Stimulated activated CD4-positive, alpha-beta T cell treated with anti-CD3 and anti-CD28 coated beads, Interleukin-4, amount 100 ng/mL, for 1 hour (primary cell): Measurements from ENCODE around the gene KIF26B.
"Not testable (repeated sequence)": the region's sequence is repeated elsewhere in the genome, so short reads cannot be mapped to it uniquely, and the experiment has no call there.

Experiments used
- DNase-seq: peaks from one replicate; pipeline ENCODE4 v3.0.0-alpha.2; 2020

Gene KIF26B

DNA sequence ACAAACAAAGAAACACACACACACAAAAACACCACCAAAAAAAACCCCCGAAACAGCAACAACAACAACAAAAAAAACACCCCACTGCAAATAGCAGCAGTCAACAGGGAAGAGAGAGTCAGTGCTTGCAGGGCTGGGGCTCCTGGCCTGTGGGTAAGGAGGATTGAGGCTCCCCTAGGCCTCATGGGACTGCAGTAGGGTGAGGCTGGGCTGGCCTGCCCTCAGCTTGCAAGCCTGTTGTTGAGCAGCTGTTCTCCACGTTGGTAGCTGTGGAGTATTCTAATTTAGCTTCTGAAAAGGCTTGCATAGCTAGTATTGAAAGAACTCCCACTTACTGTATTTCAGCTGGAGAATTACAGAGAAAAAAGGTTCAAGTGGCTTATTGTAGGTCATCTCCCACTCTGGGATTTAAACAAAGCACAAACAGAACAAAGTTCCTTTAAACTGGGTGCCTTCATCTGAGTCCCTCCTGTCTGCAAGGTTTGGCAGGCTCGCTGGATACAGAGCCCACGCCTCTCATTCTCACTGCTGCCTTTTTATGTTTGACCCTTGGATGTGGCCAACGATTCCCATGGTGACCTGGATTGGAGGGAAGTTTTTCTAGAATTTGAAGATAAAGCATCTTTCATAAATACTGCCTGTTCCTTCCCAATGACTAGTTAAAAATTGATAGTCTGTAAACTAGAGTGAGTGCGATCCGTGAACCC is 247.2 kb downstream of the KIF26B start:
- no peak for DNase-seq

DNA sequence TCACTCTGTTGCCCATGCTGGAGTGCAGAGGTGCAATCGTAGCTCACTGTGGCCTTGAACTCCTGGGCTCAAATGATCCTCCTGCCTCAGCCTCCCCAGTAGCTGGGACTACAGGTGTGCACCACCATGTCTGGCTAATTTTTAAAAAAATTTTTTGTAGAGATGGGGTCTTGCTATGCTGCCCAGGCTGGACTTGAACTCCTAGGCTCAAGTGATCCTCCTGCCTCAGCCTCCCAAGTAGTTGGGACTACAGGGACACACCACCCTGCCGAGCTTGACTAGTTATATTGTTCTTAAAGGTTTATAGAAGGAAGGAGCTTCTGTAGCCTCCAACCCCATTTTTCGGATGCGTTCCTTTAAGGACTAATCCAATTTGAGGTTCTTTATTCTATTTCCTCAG is 248.2 kb downstream of the KIF26B start:
- DNase-seq, result not testable (repeated sequence)

DNA sequence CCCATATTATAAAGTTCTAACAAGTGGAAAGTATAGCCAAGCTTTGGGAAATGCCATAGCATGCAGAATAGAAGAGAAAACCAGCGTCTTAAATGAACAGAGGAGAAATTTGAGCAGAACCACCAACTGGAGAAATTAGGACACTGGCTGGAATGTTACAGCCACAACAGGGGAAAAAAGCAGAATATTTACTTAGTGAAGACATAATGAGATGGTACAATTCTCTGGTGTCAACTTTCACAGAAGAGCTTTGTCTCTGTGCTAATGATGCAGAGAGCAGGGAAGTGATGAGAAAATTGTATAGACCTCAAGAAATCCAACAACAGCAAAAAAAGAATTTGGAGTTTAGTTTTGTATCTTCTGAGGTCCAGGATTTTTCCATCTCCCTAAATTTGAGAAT is 249.7 kb downstream of the KIF26B start:
- DNase-seq, result no peak

DNA sequence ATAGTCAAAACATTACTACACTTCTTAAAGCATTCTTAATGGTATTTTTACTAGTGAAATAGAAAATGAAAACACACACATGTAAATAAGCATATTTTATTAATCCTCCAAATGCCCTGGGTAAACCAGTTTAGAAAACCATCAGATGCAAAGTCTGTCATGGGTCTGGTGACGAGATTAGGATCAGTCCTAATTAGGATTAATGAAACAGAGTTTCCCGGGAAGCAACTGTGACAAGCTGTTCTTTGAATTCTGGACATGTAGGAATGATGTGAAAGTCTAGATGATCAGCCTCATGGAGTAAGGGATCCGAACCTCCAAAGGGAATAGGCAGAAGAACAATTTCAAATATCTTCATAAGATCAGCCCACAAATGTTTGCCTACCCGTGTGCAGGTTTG is 250.2 kb downstream of the KIF26B start:
- DNase-seq, result no peak

DNA sequence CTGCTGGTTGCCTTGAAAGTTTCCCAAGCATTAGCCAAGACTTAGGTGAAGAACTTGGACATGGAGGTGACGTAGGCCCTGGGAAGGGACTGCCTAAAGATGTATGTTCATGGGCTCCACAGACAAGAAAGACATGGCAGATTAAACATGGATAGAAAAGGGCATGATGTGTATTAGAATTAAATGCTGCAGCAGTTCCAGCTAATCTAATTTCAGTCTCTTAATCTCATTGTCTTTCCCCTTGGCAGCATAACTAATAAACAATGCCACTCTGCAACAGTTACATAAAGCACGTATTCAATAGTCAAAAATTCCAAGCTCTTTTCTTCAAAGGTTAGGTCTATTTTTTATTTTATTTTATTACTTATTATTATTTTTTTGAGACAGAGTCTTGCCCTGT is 251.6 kb downstream of the KIF26B start:
- no peak for DNase-seq

DNA sequence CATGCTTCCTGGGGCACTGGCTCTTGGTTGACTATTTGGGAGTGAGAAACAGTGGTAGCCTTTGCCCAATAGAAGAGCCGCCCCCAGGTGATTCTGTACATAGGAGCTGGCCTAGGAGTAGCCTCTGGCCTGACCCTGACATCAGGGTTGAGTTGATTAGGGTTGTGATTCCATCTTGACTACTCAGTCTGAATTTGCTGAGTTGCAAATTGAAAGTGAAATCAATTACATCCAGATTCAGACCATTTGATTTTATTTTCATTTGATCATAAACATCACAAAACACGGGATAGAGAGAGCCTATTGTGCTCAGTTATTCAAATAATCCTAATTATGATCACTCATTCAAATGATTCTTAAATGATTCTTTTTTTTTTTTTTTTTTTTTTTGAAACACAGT is 253.2 kb downstream of the KIF26B start:
- no peak for DNase-seq

DNA sequence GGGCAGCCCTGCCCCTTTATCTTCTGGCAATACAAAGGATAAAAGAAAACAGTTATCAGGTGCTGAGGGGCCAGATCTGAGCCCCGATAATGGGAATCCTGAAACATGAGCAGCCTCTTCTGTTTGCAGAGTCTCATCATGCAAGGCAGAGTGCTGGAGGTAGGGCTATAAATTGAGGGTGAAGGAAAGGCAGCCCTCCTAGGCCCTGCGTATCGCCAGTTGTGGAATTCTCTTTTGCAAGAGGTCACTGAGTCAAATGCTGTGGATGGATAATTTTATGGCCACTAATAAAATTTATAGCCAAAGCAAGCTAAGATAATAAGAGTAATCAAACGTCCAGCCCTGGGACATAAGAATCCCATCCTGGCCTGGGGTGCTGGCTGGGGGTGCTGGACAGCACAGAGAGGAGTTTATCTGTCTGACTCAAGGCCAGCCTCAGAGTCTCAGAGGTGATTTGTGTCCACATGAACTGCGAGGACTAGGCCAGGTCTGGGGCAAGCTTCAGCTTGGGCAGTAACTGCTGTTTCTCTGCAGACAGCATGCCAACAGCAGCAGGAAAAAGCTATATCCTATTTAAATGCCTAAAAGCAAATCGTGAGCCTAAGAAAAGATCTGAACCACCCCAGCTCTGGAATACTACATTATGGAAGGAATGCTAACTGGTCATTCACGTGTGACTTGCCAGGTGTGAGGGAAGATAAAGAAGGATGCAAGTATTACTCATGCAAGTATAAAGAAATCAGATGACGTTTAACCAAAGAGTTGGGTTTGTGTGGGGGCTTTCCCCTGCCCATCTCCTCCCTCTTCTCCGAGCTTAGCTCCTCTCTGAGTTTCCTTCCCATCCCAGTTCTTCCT is 254.8 kb downstream of the KIF26B start:
- DNase-seq, result no peak

DNA sequence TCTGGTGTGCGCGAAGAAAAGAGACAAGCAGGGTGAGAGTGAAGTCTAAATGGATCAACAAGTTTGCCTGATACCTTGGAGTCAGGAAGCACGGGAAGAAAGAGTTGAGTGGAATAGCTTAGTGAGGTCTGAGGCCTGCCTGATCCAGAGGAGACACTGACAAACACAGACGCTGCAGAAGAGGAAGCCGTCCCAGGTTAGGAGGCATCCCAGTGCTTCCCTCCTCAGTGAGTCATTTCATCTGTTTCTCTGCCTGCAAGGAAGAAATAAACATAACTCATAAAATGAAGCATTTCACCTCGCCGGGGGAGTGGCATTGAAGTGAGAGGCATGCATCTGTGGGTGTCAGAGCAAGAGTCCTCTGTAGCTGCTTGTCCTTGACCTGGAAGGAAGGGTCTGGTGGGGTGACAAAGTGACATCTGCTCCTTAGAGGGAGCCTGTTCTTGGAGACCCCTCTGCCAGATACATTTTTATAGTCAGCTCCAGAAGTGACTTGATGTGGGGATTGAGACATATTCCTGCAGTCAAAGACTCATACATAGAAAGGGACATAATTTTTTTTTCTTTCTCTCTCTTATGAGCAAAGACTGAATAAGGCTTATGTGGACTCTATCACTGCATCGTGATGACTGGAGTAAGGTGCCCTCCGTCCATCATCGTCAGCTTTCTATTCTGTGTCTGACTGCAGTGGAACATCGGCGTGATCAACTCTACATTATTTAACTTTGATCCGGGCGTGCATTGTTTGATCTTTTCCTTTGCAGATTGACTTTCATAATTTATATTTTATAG is 256.7 kb downstream of the KIF26B start:
- no peak for DNase-seq

DNA sequence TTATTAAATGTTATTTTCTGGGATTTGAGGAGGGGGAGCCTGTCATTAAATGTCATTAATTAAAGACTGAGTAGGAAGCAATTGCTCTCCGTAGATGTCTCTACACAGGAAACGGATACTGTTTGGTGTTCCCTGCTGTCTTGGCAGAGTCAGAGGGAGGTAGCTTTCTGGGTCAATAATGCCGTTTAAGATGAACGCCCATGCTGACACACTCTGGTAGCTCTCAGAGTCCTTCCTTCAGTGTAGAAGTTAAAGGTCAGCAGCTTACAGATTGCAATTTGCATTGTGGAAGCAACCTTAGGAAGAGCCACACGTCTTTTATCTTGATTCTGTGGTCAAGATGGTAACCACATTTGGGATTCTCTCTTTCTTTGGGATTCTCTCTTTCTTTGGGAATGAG is 257.5 kb downstream of the KIF26B start:
- DNase-seq, result no peak

DNA sequence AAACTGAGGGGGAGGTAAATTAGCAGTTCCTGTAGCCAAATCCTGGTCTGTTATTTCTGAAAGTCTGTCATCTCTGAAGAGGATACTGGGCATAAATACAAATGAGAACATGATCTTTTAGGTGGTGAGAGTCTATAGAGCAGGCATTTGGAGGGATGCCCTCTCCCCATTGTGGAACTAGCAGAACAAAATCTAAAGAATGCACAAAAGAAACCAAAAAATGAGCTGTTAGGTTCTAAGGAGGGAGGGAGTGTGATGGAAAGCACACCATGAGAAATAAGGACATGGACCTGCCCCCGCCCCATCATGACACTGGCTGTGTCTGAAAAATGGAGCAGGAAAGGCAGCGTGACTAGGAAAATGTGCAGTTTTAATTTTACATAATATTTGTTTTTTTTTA is 262.0 kb downstream of the KIF26B start:
- no peak for DNase-seq

DNA sequence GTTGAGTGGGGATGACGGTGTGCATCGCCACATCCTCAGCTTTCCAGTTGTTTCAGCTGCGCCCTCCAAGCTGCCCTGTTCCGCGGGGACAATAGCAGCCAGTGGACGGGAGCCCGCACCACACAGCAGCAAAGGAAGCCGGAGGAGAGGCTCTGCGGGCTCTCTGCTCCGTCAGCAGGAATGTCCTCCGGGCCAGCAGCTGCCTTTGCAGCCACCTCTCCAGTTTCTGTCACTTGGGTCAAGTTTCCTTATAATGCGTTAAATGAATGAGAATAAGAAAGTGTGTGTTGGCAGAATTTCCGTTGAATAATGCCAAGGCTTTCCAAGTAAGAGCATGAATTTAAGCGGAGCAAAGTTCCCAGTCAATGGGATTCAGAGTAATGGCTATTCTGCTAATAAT is 263.3 kb downstream of the KIF26B start:
- no peak for DNase-seq

DNA sequence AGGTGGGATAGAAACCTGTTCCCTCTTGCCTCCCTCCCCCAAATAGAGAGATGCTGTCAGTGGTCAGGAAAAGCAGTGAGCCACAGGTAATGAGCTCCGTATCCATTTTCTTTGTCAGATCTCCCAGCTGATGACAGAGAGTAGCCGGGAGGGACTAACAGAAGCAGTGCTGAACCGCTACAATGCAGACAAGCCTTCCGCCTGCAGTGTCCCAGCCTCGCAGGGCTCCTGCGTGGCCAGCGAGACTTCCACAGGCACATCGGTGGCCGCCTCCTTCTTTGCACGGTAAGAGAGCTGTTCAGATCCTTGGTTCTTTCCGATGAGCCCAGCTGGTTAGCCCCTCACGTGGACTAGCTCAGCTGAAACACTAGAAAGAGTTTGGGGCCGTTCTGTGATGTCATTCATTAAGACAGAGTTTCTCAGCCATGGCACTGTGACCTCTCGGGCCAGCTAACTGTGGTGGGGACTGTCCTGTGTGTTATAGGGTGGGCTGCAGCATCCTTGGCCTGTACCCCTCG is 264.7 kb downstream of the KIF26B start:
- DNase-seq, result no peak

DNA sequence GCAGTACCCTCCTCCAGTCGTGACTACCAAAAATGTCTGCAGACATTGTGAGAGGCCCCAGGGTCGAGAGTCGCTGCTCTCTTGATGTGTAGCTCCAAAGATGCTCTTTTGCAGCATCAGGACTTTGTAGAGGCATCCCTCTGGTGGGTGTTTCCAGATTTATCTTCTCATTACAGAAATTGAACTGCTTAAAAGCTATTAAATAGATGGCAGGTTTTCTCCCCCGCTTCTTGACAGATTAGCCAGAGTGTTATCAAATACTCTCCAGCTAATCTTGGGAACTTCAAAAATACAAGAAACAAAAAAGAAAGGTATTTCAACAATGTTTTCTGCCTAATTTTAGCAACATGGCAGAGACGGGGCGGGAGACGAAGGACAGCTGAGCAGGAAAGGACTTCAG is 265.2 kb downstream of the KIF26B start:
- DNase-seq, result no peak

DNA sequence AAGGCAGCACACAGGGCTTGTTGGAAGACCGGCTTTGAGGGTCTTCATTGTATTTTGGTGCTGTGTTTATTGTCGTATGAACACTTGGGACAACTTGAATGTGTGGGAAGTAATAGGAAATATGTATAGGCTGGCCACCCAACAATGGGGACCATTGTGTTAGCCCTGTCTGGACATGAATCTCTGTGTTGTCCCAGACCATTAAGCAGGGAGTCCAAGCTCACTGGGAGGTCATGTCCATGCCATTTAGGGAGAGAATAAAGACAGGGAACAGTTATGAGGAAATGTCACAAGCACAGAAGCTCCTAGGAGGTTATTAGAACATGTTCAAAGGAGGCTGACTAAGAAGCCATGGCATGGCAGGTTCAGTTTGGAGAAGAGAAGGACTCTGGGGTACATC is 266.1 kb downstream of the KIF26B start:
- no peak for DNase-seq

DNA sequence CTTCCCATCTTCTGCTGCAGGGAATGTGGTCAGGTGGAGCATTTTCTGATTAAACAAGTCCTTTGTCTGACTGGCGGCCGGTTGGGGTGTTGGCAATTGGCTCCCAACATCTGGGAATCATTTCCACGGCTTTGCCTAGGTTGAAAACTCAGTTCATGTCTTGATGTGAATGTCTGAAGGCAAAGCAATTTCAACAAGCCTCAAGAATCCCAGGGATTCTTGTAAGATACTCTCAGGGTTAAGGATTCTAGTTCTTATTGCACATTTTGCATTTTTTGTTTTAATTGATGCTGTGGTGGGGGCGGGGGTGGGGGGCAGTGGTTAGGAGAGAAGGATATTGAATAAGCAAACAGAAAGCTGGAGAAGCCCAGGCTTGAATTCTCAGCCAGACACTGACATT is 273.9 kb downstream of the KIF26B start:
- no peak for DNase-seq

DNA sequence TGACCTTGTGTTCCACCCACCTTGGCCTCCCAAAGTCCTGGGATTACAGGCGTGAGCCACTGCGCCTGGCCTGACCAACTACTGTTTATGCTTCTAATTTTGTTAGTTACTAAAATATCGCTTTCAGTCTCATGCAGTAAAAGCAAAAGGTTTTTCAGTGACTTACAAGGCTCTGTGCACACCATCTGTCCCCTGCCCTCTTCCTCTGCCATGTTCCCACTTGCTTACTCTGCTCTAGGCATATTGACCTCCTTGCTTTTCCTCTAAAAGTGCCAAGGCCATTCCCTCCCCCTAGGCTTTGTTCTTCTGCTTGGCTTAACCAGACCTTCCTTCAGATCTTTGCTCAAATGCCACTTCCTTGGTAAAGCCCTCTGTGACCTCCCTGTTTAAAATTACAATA is 276.9 kb downstream of the KIF26B start:
- no peak for DNase-seq

DNA sequence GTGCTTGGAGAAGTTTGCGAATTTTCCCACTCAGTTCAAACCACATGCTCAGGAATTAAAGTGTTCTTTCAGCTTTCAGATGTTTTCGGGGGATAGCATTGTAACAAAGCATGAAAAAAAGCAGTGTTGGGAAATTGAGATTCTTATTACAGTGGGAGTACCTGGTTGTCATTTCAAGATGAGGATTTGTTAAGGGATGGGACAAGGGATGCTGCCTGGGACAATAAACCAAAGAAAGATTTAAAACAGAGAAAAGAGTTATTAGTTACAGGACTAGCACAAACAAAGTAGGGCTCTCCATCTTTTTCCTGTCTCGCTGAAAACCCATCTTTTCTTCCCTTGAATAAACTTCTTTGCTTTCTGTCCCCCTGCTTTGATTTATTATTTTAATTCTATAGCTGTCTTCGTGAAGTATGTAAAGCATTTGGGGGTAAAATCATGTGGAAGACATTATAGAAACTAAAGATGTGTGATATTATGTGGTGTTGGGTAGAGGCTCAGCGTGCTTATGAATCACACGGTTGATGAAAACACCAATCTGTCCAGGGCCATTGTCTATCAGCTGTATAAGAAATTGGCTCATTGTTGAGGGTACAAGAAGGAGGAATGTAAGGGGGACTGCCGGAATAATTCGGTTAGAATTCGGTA is 277.6 kb downstream of the KIF26B start:
- DNase-seq, result no peak

DNA sequence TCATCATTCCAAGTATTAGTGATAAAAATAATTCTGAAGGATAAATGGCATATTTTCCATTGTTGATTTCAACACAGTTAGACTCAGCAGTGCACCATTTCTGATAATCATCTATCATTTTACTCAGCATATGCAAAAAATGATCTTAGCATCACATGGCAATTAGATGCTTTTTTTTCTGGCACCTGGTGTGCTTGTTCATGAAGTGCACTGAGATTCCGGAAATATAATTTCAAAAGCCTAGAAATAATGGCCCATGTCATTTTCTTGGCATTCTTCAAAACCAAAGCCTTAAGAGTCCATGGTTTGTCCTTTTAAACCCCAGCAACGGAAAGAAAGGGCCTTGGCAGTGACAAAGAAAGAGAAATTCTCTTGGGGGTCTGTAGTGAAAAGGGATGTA is 278.8 kb downstream of the KIF26B start:
- no peak for DNase-seq

DNA sequence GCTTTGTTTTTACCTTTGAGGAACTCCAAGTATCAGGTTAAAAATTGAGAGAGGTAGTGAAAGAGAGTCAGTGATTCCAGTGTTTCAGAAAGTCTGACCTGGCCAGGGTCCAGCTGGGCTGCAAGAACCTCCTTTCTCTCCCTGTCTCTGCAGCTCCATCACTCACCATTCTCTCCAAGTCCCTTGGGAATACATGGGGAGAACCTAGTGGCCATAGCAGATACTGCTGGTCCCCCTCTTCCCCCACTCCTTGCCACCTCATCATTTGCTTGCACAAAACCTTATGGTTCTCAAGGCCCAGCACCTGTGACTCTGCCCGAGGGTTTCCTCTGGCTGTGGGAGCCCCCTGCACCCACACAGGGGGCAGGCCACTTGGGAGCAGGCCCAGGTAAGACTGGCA is 279.5 kb downstream of the KIF26B start:
- no peak for DNase-seq

DNA sequence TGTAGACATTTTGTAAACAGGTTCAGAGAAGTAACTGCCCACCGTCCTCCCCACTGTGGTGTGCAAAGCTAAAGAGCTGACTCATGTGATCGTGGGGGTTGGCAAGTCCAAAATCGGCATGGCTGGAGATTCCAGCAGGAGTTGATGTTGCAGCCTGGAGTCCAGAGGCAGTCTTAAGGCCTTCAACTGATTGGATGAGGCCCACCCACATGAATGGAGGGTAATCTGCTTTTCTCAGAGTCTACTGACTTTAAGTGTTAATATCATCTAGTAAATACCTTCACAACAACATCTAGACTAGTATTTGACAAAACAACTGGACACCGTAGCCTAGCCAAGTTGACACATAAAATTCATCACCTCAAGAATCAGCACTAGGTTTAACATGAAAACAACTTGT is 281.6 kb downstream of the KIF26B start:
- DNase-seq, result no peak

DNA sequence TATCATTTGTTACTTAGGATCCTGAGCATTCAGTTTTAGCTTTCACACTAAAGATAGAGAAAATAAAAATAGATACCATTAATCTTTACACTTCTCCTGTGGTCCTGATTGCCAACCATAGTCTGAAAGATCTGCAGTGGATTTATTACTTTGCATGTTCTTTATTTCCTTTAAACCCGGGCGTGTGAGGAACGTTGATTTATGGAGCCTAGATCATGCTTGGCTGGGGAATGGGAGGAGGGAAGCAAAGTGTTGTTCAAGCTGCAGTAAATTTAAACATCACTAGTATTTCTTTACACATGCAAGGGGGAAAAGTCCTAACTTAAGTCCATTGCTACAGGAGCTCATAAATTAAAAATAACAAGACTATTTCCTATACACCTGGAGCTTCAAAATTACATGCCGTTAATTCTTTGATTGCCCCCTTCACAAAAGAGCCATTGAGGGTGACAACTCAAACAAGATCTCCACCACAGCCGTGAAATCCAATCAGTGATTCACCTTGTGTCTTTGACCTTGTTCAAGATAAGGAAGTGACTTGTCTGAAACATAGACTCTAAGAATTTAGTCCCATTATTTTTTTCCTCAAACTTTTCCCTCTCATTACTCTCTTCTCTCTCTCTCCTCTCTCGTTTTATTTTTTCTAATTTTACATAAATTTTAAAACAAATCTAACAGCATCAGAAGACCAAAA is 282.7 kb downstream of the KIF26B start:
- no peak for DNase-seq

DNA sequence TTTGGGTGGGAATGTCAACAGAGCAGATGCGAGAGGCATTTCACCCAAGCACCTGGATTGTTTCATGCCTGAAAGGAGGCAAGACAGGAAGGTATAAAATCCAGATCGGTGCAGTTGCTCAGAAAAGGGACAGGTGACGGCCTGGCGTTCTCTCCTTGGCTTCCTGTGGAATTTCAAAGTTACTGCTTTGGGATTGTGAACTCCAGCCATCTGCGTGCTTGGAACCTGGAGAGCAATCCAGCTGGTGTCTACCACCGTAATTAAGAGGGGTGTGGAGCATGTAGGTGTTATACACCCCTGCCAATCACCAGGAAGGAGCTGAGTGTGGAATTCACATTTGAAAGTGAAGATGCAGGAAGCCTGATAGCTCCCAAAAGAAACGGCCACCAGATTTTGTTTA is 286.1 kb downstream of the KIF26B start:
- DNase-seq, result no peak
